GM04504 (cell line): Measurements from ENCODE around the gene PATE4.
"Not testable (repeated sequence)": the region's sequence is repeated elsewhere in the genome, so short reads cannot be mapped to it uniquely, and the experiment has no call there.

Experiments
- DNase-seq: peaks from one replicate; pipeline ENCODE4 v3.0.0-alpha.2; 2012; ENCODE audit warnings: low read depth

The PATE4 gene

GRCh38 chr11:125833016-125833415 is at the start of gene PATE4:
PATE4 (plus strand) TSS chr11:125833316; CDS start chr11:125833360, 44 bp downstream.
- no peak for DNase-seq

- DNase-seq, result no peak
Observed at GRCh38 chr11:125784678-125785077, 48.4 kb upstream of the PATE4 start.

- DNase-seq, result no peak
Observed at GRCh38 chr11:125787827-125788226, 45.3 kb upstream of the PATE4 start, which contains the start of gene PATE3. PATE3 (plus strand) TSS chr11:125788127; CDS start chr11:125788152, 25 bp downstream.

- no peak for DNase-seq
Observed at GRCh38 chr11:125790825-125791224, 42.3 kb upstream of the PATE4 start.

- DNase-seq, result no peak
Observed at GRCh38 chr11:125797641-125798040, 35.5 kb upstream of the PATE4 start.

- no peak for DNase-seq
Observed at GRCh38 chr11:125799808-125800207, 33.3 kb upstream of the PATE4 start.

GRCh38 chr11:125802387-125802786 is 30.7 kb upstream of the PATE4 start:
- DNase-seq, result no peak

GRCh38 chr11:125807909-125808308 is 25.2 kb upstream of the PATE4 start:
- DNase-seq, result peak; percentile 1

GRCh38 chr11:125835748-125836147 is 2.6 kb downstream of the PATE4 start:
- no peak for DNase-seq

GRCh38 chr11:125842321-125842948 is 9.3 kb downstream of the PATE4 start:
- DNase-seq, result no peak

- DNase-seq, result no peak
Observed at GRCh38 chr11:125846188-125846587, 13.1 kb downstream of the PATE4 start.

- DNase-seq, result not testable (repeated sequence)
Observed at GRCh38 chr11:125857670-125858069, 24.6 kb downstream of the PATE4 start.

- DNase-seq, result not testable (repeated sequence)
Observed at GRCh38 chr11:125862786-125863185, 29.7 kb downstream of the PATE4 start.

- DNase-seq, result not testable (repeated sequence)
Observed at GRCh38 chr11:125865354-125865753, 32.2 kb downstream of the PATE4 start.

GRCh38 chr11:125869521-125869920 is 36.4 kb downstream of the PATE4 start:
- DNase-seq, result no peak

- DNase-seq, result peak; percentile 10
Observed at GRCh38 chr11:125871391-125872137, 38.4 kb downstream of the PATE4 start.

- no peak for DNase-seq
Observed at GRCh38 chr11:125872138-125872491, 39.0 kb downstream of the PATE4 start.

GRCh38 chr11:125873881-125874555 is 40.9 kb downstream of the PATE4 start:
- DNase-seq, result no peak

- peak; percentile 38 for DNase-seq
Observed at GRCh38 chr11:125874556-125875124, 41.5 kb downstream of the PATE4 start.

GRCh38 chr11:125881291-125881690 is 48.2 kb downstream of the PATE4 start:
- no peak for DNase-seq

GRCh38 chr11:125883375-125883774 is 50.3 kb downstream of the PATE4 start:
- no peak for DNase-seq

GRCh38 chr11:125886997-125887372 is 53.9 kb downstream of the PATE4 start:
- peak; percentile 7 for DNase-seq
